ENCODE measurements around the gene P2RY6. TPM values are rescaled to one million over a fixed set of nuclear protein-coding genes. Genes with fewer than 3 reads are reported as not detected.

Gene P2RY6
- total and polyA plus RNA-seq, 11 donors: 0.56 to 17.7 (median 2.0) TPM

GRCh38 chr11:73318501-73319011 is 46.4 kb downstream of the P2RY6 start:
- H3K9me3 ChIP-seq: no peaks in the 10 kb centered on the region
- 50 to 64% (median 59%) methylated on average over 8 of the region's 8 CpGs for WGBS, 4 donors
- TF ChIP-seq CTCF (IDR thresholded peaks at IDR 0.05) (no peak), POLR2A (IDR thresholded peaks at IDR 0.05) (no peak)
- peak in 1 of 5 donors; percentile 51 for DNase-seq
- intact Hi-C loops (cut with DNase I): no loop called here
- H3K27ac ChIP-seq: peak overlapping the region; percentile 68 to 100 (median 98)
- peaks cover 0 to 7% (median 0%) of the 10 kb centered on the region in 9 donors for H3K36me3 ChIP-seq
- no peaks in the 10 kb centered on the region for H3K27me3 ChIP-seq
- ATAC-seq: no peak
- H3K4me3 ChIP-seq: peak overlapping the region in 2 of 12 donors; percentile 1 to 12
- peaks cover 28 to 100% (median 97%) of the 10 kb centered on the region in 12 donors for H3K4me1 ChIP-seq

GRCh38 chr11:73320763-73321603 is 48.8 kb downstream of the P2RY6 start:
- Histone ChIP-seq H3K4me3 (peak overlapping the region in 1 of 12 donors; percentile 7), H3K27me3 (no peaks in the 10 kb centered on the region), H3K9me3 (no peaks in the 10 kb centered on the region), H3K27ac (peak overlapping the region; percentile 54 to 99 (median 86)), H3K36me3 (peaks cover 0 to 7% (median 0%) of the 10 kb centered on the region in 9 donors), H3K4me1 (peaks cover 35 to 100% (median 95%) of the 10 kb centered on the region in 12 donors)
- TF ChIP-seq POLR2A (IDR thresholded peaks at IDR 0.05): no peak
- TF ChIP-seq CTCF (IDR thresholded peaks at IDR 0.05): no peak
- WGBS, 4 donors: 43 to 55% (median 46%) methylated on average over 8 to 10 of the region's 10 CpGs
- DNase-seq: no peak
- intact Hi-C loops (cut with DNase I): no loop called here
- ATAC-seq: no peak

- no peak for TF ChIP-seq CTCF (IDR thresholded peaks at IDR 0.05)
- ATAC-seq (peak; percentile 7 to 37 (median 22)), DNase-seq (peak; percentile 77 to 90 (median 81))
- Histone ChIP-seq H3K4me1 (peaks cover 31 to 100% (median 93%) of the 10 kb centered on the region in 12 donors), H3K4me3 (peak overlapping the region in 2 of 12 donors; percentile 3 to 7), H3K9me3 (no peaks in the 10 kb centered on the region), H3K27ac (peak overlapping the region; percentile 54 to 99 (median 86)), H3K27me3 (no peaks in the 10 kb centered on the region), H3K36me3 (peaks cover 0 to 10% (median 0%) of the 10 kb centered on the region in 9 donors)
- 19 to 25% (median 24%) methylated on average over 10 of the region's 10 CpGs for WGBS, 4 donors
- intact Hi-C loops (cut with DNase I): loop anchor here in 2 of 10 donors (1.0 to 2.0 kb wide), 2 partner anchors 13 kb away; partner anchors contain the start of gene ARHGEF17 (in 1 of the 2)
Measured at GRCh38 chr11:73321604-73322381, 49.7 kb downstream of the P2RY6 start.
